IMR-90 (cell line): ENCODE data around the gene ATM.

Experiments used
- BHLHE40 ChIP-seq: fragments of 150-350 bp; IDR thresholded peaks from 2 replicates; pipeline ENCODE4 v1.6.1; 2016; ENCODE audit warnings: mild to moderate bottlenecking, low read depth, low read length
- CEBPB ChIP-seq: IDR thresholded peaks from 2 replicates; pipeline ENCODE4 v1.6.1; 2012; ENCODE audit warnings: low read depth, low read length, improper control_type of control experiment
- CHD1 ChIP-seq: IDR thresholded peaks from 2 replicates; pipeline ENCODE4 v1.6.1; 2012; ENCODE audit warnings: low read depth, low read length, improper control_type of control experiment
- CTCF ChIP-seq: conservative IDR thresholded peaks from 2 replicates; pipeline ENCODE4 v1.5.1; 2012; ENCODE audit warnings: mild to moderate bottlenecking, low read depth, low read length, improper control_type of control experiment
- ELK1 ChIP-seq: fragments of 150-350 bp; IDR thresholded peaks from 2 replicates; pipeline ENCODE4 v1.6.1; 2016; ENCODE audit warnings: low read depth, mild to moderate bottlenecking, low read length, moderate library complexity, borderline replicate concordance
- FOS ChIP-seq: fragments of 150-350 bp; IDR thresholded peaks from 2 replicates; pipeline ENCODE4 v1.6.1; 2016; ENCODE audit warnings: low read depth, low read length
- MAZ ChIP-seq: IDR thresholded peaks from 2 replicates; pipeline ENCODE4 v1.6.1; 2012; ENCODE audit warnings: low read depth, mild to moderate bottlenecking, low read length, improper control_type of control experiment, moderate library complexity, borderline replicate concordance
- MXI1 ChIP-seq: IDR thresholded peaks from 2 replicates; pipeline ENCODE4 v1.6.1; 2012; ENCODE audit warnings: low read depth, mild to moderate bottlenecking, low read length, moderate library complexity, borderline replicate concordance
- POLR2A ChIP-seq: IDR thresholded peaks from 2 replicates; pipeline ENCODE4 v1.6.1; 2012; ENCODE audit warnings: mild to moderate bottlenecking, low read depth, low read length
- RCOR1 ChIP-seq: IDR thresholded peaks from 2 replicates; pipeline ENCODE4 v1.6.1; 2012; ENCODE audit warnings: mild to moderate bottlenecking, low read length, improper control_type of control experiment; ENCODE audit not compliant: insufficient replicate concordance
- RFX5 ChIP-seq: IDR thresholded peaks from 2 replicates; pipeline ENCODE4 v1.8.0; 2012; ENCODE audit warnings: low read depth, mild to moderate bottlenecking, low read length, moderate library complexity
- USF2 ChIP-seq: fragments of 150-350 bp; IDR thresholded peaks from 2 replicates; pipeline ENCODE4 v1.6.1; 2017; ENCODE audit warnings: mild to moderate bottlenecking, antibody characterized with exemption, low read length, low read depth

GRCh38 chr11:108204929-108205499, 17.9 kb upstream of the ATM start:
- TF ChIP-seq CTCF (no peak), POLR2A (no peak), USF2 (no peak), CHD1 (no peak), MAZ (no peak), FOS (no peak), RCOR1 (no peak), MXI1 (no peak), BHLHE40 (no peak), RFX5 (no peak), CEBPB (no peak), ELK1 (no peak)
